ENCODE results near the gene PITRM1. TPM values are rescaled to one million over a fixed set of nuclear protein-coding genes. Genes with fewer than 3 reads are reported as not detected.

PITRM1 gene
- total and polyA plus RNA-seq, 7 donors = 51.0 to 112 (median 78.8) TPM

DNA sequence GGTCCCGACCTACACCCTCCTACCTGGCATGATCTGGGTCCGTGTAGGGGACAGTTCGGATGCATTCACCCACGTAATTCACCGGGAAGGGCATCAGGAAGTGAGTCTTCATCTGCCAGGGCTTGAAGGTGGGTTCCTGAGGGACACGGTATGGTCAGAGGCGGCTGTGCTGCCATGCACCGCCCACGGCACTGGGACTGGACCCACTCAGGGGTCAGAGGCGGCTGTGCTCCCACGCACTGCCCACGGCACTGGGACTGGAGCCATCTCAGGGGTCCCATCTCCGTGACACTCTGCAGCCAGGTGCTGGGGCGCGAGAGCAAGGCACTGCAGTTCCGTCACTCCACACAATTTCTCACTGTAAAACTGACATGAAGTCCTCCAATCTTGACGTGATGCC lies 29.2 kb downstream of the PITRM1 start:
- Histone ChIP-seq H3K27ac (no peak overlapping the region), H3K4me1 (no peaks in the 10 kb centered on the region), H3K36me3 (ENCODE audit: insufficient read depth in 1 of 2, low read depth in 1 of 2) (peaks cover 9 to 100% of the 10 kb centered on the region in 2 donors), H3K9me3 (no peaks in the 10 kb centered on the region), H3K4me3 (no peak overlapping the region), H3K27me3 (ENCODE audit: insufficient read depth in 3 of 3, low read length in 2 of 3) (no peaks in the 10 kb centered on the region)
- no peak for ATAC-seq
- intact Hi-C loops (cut with DNase I) = no loop called here
- 92 to 94% (median 94%) methylated on average over 17 of the region's 17 CpGs for WGBS, 3 donors
- no peak for DNase-seq
- TF ChIP-seq, protein P1, sequence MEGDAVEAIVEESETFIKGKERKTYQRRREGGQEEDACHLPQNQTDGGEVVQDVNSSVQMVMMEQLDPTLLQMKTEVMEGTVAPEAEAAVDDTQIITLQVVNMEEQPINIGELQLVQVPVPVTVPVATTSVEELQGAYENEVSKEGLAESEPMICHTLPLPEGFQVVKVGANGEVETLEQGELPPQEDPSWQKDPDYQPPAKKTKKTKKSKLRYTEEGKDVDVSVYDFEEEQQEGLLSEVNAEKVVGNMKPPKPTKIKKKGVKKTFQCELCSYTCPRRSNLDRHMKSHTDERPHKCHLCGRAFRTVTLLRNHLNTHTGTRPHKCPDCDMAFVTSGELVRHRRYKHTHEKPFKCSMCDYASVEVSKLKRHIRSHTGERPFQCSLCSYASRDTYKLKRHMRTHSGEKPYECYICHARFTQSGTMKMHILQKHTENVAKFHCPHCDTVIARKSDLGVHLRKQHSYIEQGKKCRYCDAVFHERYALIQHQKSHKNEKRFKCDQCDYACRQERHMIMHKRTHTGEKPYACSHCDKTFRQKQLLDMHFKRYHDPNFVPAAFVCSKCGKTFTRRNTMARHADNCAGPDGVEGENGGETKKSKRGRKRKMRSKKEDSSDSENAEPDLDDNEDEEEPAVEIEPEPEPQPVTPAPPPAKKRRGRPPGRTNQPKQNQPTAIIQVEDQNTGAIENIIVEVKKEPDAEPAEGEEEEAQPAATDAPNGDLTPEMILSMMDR (IDR thresholded peaks at IDR 0.05) = no peak

DNA sequence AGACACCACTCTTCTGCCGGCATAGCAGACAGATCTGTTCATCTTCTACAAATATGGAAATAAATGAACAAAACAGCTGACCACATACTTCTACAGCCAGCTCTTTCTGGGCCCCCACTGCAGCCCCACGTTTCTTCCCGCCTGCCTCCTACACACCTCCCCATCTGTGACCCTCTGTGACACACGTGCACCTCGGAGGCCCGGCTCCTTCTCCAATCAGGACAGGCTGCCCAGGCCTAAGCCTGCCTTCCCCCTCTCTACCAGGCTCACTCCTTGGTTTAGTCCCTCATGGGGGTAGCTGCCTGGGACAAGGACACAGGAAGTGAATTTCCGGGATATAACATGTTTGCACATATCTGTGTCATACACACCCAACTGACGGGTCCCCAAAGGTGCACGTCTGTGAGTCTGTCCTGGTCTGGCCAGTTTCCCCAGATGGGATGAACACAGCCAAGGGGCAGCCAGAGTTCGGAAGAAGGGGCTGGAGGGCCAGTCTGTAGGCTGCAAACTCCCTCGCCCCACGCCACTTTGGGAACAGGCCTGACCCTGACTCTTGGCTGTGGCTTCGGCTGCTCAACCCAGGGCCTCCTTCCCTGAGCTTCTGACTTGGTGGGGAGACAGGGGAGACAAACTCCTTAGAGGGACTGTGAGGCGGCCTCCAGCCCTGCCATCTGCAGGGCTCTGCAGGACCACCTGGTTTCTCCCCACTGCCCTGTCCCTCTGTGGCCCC lies 30.3 kb downstream of the PITRM1 start:
- TF ChIP-seq, protein P1 (IDR thresholded peaks at IDR 0.05) = no peak
- Histone ChIP-seq H3K4me3 (no peak overlapping the region), H3K27me3 (ENCODE audit: insufficient read depth in 3 of 3, low read length in 2 of 3) (no peaks in the 10 kb centered on the region), H3K4me1 (peaks cover 9% of the 10 kb centered on the region), H3K36me3 (ENCODE audit: insufficient read depth in 1 of 2, low read depth in 1 of 2) (peaks cover 7 to 100% of the 10 kb centered on the region in 2 donors), H3K27ac (no peak overlapping the region), H3K9me3 (no peaks in the 10 kb centered on the region)
- DNase-seq = no peak
- 78 to 87% (median 83%) methylated on average over 14 of the region's 14 CpGs for WGBS, 3 donors
- intact Hi-C loops (cut with DNase I) = no loop called here
- ATAC-seq = no peak

DNA sequence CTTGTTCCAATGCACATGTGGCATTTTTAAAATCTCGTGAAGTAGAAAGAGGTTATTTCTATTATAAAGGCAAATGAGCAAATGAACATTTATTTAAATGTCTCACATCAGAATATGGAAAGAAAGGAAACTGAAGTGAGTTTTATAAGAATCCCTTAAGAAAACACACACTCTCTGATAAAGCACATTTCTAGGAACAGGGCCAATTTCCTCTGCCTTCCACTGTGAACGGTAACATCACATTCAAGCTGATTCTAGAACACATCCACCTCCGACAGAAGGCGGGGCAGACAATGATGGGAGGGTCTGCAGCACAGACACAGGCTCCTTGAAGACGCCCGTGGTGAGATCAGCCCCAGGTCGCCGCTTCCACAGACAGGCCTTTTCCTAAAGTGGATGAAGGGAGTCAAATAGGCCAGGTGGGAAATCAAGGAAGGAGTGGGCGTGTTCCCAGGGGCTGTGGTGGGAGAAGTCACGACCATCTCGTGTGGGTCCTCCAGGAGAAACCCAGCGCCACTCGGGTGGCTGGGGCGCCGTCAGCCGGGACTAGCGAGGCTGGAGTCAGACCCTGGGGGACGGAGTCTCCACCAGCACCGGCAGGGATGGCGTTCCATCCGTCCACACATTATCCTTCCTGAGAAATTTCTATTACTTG lies 31.1 kb downstream of the PITRM1 start:
- DNase-seq (no peak), ATAC-seq (no peak)
- Histone ChIP-seq H3K36me3 (ENCODE audit: insufficient read depth in 1 of 2, low read depth in 1 of 2) (peaks cover 7 to 98% of the 10 kb centered on the region in 2 donors), H3K27me3 (ENCODE audit: insufficient read depth in 3 of 3, low read length in 2 of 3) (no peaks in the 10 kb centered on the region), H3K27ac (no peak overlapping the region), H3K4me3 (no peak overlapping the region), H3K4me1 (peaks cover 15% of the 10 kb centered on the region), H3K9me3 (no peaks in the 10 kb centered on the region)
- TF ChIP-seq, protein P1 (IDR thresholded peaks at IDR 0.05) = no peak
- 90 to 91% (median 91%) methylated on average over 21 of the region's 21 CpGs for WGBS, 3 donors
- intact Hi-C loops (cut with DNase I) = no loop called here

DNA sequence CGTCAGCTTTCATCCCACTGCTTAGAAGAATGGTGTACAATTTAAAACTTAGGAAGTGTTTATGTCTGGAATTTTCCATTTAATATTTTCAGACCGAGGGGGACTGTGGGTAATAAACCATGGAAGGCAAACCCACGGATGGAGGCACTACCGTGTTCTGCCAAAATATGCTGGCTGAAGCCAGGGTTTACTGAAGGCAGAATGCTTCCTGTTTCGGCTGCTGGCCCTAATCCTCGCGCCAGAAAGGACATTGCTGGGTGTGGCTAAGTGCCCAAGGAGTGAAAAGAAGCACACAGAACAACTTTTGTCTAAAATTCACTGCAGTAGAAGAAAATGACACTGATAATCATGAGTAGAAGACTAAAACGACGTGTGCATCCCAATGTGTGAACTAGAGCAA lies 32.3 kb downstream of the PITRM1 start:
- 28 to 60% (median 48%) methylated on average over 9 of the region's 9 CpGs for WGBS, 3 donors
- intact Hi-C loops (cut with DNase I) = no loop called here
- DNase-seq = no peak
- Histone ChIP-seq H3K9me3 (no peaks in the 10 kb centered on the region), H3K27me3 (ENCODE audit: insufficient read depth in 3 of 3, low read length in 2 of 3) (no peaks in the 10 kb centered on the region), H3K4me3 (no peak overlapping the region), H3K27ac (no peak overlapping the region), H3K4me1 (peaks cover 18% of the 10 kb centered on the region), H3K36me3 (ENCODE audit: insufficient read depth in 1 of 2, low read depth in 1 of 2) (peaks cover 4 to 98% of the 10 kb centered on the region in 2 donors)
- no peak for ATAC-seq
- TF ChIP-seq, protein P1 (IDR thresholded peaks at IDR 0.05) = no peak
